ENCODE results near the gene CINP.

DNA sequence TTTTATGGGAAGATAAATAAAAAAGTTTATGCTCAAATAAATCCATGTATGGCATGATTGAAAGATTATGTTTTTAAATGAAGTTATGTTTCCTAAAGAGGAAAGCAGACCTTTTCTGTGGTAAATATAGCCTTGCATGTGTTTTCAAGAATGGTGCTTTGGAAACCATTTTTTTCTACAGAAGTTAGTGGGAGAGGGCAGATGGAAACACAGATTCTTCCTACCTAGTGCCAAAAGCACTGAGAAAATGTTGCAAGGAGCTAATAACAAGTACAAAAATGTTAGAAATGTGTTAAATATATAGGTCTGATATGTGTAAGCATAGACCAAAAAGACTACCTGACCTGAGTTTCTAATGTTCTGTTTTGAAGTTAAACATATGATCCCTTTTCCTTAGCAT lies 24.4 kb upstream of the CINP start:
- TF ChIP-seq, protein P1, sequence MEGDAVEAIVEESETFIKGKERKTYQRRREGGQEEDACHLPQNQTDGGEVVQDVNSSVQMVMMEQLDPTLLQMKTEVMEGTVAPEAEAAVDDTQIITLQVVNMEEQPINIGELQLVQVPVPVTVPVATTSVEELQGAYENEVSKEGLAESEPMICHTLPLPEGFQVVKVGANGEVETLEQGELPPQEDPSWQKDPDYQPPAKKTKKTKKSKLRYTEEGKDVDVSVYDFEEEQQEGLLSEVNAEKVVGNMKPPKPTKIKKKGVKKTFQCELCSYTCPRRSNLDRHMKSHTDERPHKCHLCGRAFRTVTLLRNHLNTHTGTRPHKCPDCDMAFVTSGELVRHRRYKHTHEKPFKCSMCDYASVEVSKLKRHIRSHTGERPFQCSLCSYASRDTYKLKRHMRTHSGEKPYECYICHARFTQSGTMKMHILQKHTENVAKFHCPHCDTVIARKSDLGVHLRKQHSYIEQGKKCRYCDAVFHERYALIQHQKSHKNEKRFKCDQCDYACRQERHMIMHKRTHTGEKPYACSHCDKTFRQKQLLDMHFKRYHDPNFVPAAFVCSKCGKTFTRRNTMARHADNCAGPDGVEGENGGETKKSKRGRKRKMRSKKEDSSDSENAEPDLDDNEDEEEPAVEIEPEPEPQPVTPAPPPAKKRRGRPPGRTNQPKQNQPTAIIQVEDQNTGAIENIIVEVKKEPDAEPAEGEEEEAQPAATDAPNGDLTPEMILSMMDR (IDR thresholded peaks at IDR 0.05), result no peak
- no peak for TF ChIP-seq POLR2A (IDR thresholded peaks at IDR 0.05)
